HG02588 (cell line): ENCODE measurements around the gene P2RY6.
"Not testable (repeated sequence)": the region's sequence is repeated elsewhere in the genome, so short reads cannot be mapped to it uniquely, and the experiment has no call there.

Source experiments
- ATAC-seq: cut with Tn5 transposase; IDR thresholded peaks from one replicate; pipeline ENCODE4 v1.9.1; 2021; ENCODE audit warnings: mild to moderate bottlenecking, moderate library complexity; ENCODE audit not compliant: unreplicated experiment

The P2RY6 gene

GRCh38 chr11:73271936-73272679, at the start of gene P2RY6:
TSS of gene P2RY6 (plus strand) at chr11:73272338. CDS start at chr11:73296519, 24,181 bp downstream.
- ATAC-seq: no peak

- no peak for ATAC-seq
Observed at GRCh38 chr11:73223998-73224730, 48.0 kb upstream of the P2RY6 start.

- ATAC-seq: no peak
Observed at GRCh38 chr11:73225001-73225686, 47.0 kb upstream of the P2RY6 start.

GRCh38 chr11:73225851-73226250, 46.3 kb upstream of the P2RY6 start:
- no peak for ATAC-seq

GRCh38 chr11:73226297-73227006, 45.7 kb upstream of the P2RY6 start:
- ATAC-seq: no peak

- ATAC-seq: no peak
Observed at GRCh38 chr11:73227571-73228211, 44.4 kb upstream of the P2RY6 start.

- ATAC-seq: no peak
Observed at GRCh38 chr11:73228268-73229134, 43.6 kb upstream of the P2RY6 start.

- no peak for ATAC-seq
Observed at GRCh38 chr11:73229321-73229895, 42.7 kb upstream of the P2RY6 start.

- ATAC-seq: no peak
Observed at GRCh38 chr11:73229896-73230875, 42.0 kb upstream of the P2RY6 start.

GRCh38 chr11:73230931-73231330, 41.2 kb upstream of the P2RY6 start:
- ATAC-seq: no peak

- not testable (repeated sequence) for ATAC-seq
Observed at GRCh38 chr11:73232487-73232886, 39.7 kb upstream of the P2RY6 start.

GRCh38 chr11:73233211-73233610, 38.9 kb upstream of the P2RY6 start:
- no peak for ATAC-seq

- ATAC-seq: no peak
Observed at GRCh38 chr11:73233692-73234470, 38.3 kb upstream of the P2RY6 start.

- ATAC-seq: no peak
Observed at GRCh38 chr11:73234471-73235181, 37.5 kb upstream of the P2RY6 start.

GRCh38 chr11:73235236-73235786, 36.8 kb upstream of the P2RY6 start:
- no peak for ATAC-seq

- no peak for ATAC-seq
Observed at GRCh38 chr11:73236205-73236765, 35.9 kb upstream of the P2RY6 start.
